HepG2 (cell line): ENCODE measurements around the gene CDC25C. TPM values are rescaled to one million over a fixed set of nuclear protein-coding genes. Genes with fewer than 3 reads are reported as not detected.

Experiments used
- ADNP ChIP-seq: sonication (generic); formaldehyde crosslinking; IDR thresholded peaks from 2 replicates; pipeline ENCODE4 v1.4.0; 2020; ENCODE audit warnings: missing genetic modification reagents
- ATF5 ChIP-seq: sonication (generic); formaldehyde crosslinking; IDR thresholded peaks from 2 replicates; pipeline ENCODE4 v1.4.0; 2020; ENCODE audit warnings: mild to moderate bottlenecking, low read depth, missing genetic modification reagents
- CCDC6 ChIP-seq: sonication (generic); formaldehyde crosslinking; IDR thresholded peaks from 2 replicates; pipeline ENCODE4 v1.8.1; 2022; ENCODE audit warnings: mild to moderate bottlenecking, missing genetic modification reagents, moderate library complexity
- CREBL2 ChIP-seq: sonication (generic); formaldehyde crosslinking; IDR thresholded peaks from 2 replicates; pipeline ENCODE4 v1.8.1; 2023; ENCODE audit warnings: missing genetic modification reagents, mild to moderate bottlenecking, borderline replicate concordance
- GMEB2 ChIP-seq: IDR thresholded peaks from 2 replicates; pipeline ENCODE4 v1.6.1; 2016; ENCODE audit warnings: missing biosample characterization, missing genetic modification reagents, low read depth
- HNRNPLL ChIP-seq: fragments of 200-400 bp; formaldehyde crosslinking; IDR thresholded peaks from 2 replicates; pipeline ENCODE4 v1.6.1; 2017; ENCODE audit warnings: mild to moderate bottlenecking, low read depth, low read length; ENCODE audit not compliant: poor library complexity, severe bottlenecking
- IKZF4 ChIP-seq: sonication (generic); formaldehyde crosslinking; IDR thresholded peaks from 2 replicates; pipeline ENCODE4 v1.5.1; 2020; ENCODE audit warnings: borderline replicate concordance, mild to moderate bottlenecking, low read depth, missing genetic modification reagents; ENCODE audit errors: not compliant biosample characterization
- MZF1 ChIP-seq: sonication (generic); formaldehyde crosslinking; IDR thresholded peaks from 2 replicates; pipeline ENCODE4 v1.8.1; 2023; ENCODE audit warnings: mild to moderate bottlenecking, missing genetic modification reagents, borderline replicate concordance
- PAWR ChIP-seq: sonication (generic); formaldehyde crosslinking; IDR thresholded peaks from 2 replicates; pipeline ENCODE4 v1.4.0; 2020; ENCODE audit warnings: missing genetic modification reagents, mild to moderate bottlenecking, borderline replicate concordance
- PPARG ChIP-seq: conservative IDR thresholded peaks from 2 replicates; pipeline ENCODE4 v1.6.1; 2016; ENCODE audit warnings: missing biosample characterization, missing genetic modification reagents
- SCMH1 ChIP-seq: sonication (generic); formaldehyde crosslinking; IDR thresholded peaks from 2 replicates; pipeline ENCODE4 v1.9.0; 2021; ENCODE audit warnings: missing genetic modification reagents, mild to moderate bottlenecking, borderline replicate concordance
- THAP8 ChIP-seq: sonication (generic); formaldehyde crosslinking; IDR thresholded peaks from 2 replicates; pipeline ENCODE4 v1.5.1; 2020; ENCODE audit warnings: missing genetic modification reagents, mild to moderate bottlenecking, borderline replicate concordance
- YY1 ChIP-seq: IDR thresholded peaks from 2 replicates; pipeline ENCODE4 v1.6.1; 2011; ENCODE audit warnings: low read length, low read depth, moderate library complexity, mild to moderate bottlenecking; ENCODE audit not compliant: insufficient read depth, insufficient replicate concordance
- ZBED4 ChIP-seq: sonication (generic); formaldehyde crosslinking; IDR thresholded peaks from 2 replicates; pipeline ENCODE4 v1.4.0; 2020; ENCODE audit warnings: missing genetic modification reagents, borderline replicate concordance
- ZBTB26 ChIP-seq: IDR thresholded peaks from 2 replicates; pipeline ENCODE4 v1.6.1; 2016; ENCODE audit warnings: missing compliant biosample characterization, missing genetic modification reagents, borderline replicate concordance
- ZBTB8A ChIP-seq: sonication (generic); formaldehyde crosslinking; IDR thresholded peaks from 2 replicates; pipeline ENCODE4 v1.4.0; 2020; ENCODE audit warnings: mild to moderate bottlenecking, low read depth, missing genetic modification reagents, borderline replicate concordance
- ZNF326 ChIP-seq: sonication (generic); formaldehyde crosslinking; IDR thresholded peaks from 2 replicates; pipeline ENCODE4 v1.4.0; 2020; ENCODE audit warnings: missing genetic modification reagents, borderline replicate concordance
- ZNF543 ChIP-seq: sonication (generic); formaldehyde crosslinking; IDR thresholded peaks from 2 replicates; pipeline ENCODE4 v1.4.0; 2020; ENCODE audit warnings: mild to moderate bottlenecking, missing genetic modification reagents
- ZNF569 ChIP-seq: sonication (generic); formaldehyde crosslinking; IDR thresholded peaks from 2 replicates; pipeline ENCODE4 v1.5.0; 2020; ENCODE audit warnings: mild to moderate bottlenecking, missing genetic modification reagents, moderate library complexity, borderline replicate concordance
- ZNF766 ChIP-seq: sonication (generic); formaldehyde crosslinking; IDR thresholded peaks from 2 replicates; pipeline ENCODE4 v1.5.0; 2020; ENCODE audit warnings: missing genetic modification reagents, borderline replicate concordance
- ZNF891 ChIP-seq: sonication (generic); formaldehyde crosslinking; IDR thresholded peaks from 2 replicates; pipeline ENCODE4 v1.5.0; 2020; ENCODE audit warnings: mild to moderate bottlenecking, missing genetic modification reagents
- polyA plus RNA-seq, 8 experiments: library from polyadenylated mRNA; depleted of rRNA in 3 of 8; stranded (reverse) in 7 of 8; unstranded in 1 of 8; fragments of >200 nt; fragmentation: Illumina TruSeq in 4 of 8; extraction: Trizol in 4 of 8; gene quantifications; 2 replicates each; pipeline versions ENCODE4 v1.2.1 to v1.2.3, GENCODE V29; 2011 to 2016; ENCODE audit warnings: low read depth in 4 of 8, missing spikeins in 1 of 8, mixed read lengths in 1 of 8; ENCODE audit not compliant: insufficient read depth in 1 of 8
- total RNA-seq, 5 experiments: library from RNA; depleted of rRNA; stranded (reverse); fragments of >200 nt; fragmentation: Illumina TruSeq; extraction: Trizol; gene quantifications; 2 replicates each; pipeline ENCODE4 v1.2.3, GENCODE V29; 2016; ENCODE audit warnings: low read depth in 1 of 5

Gene CDC25C
- total and polyA plus RNA-seq, 2 of the 13 experiments (the other 11 are each of a cell fraction or from before 2014, with no cell fraction given): 17.7 to 27.6 TPM

GRCh38 chr5:138271281-138271680 is 60.3 kb downstream of the CDC25C start (continued):
- TF ChIP-seq MZF1: no peak
- no peak for TF ChIP-seq ZBTB26 (CRISPR knock-in tag)
- TF ChIP-seq CREBL2: no peak
- TF ChIP-seq ZNF891: no peak
- no peak for TF ChIP-seq ZBTB8A (CRISPR knock-in tag)
- no peak for TF ChIP-seq PAWR (CRISPR knock-in tag)
- TF ChIP-seq CCDC6 (CRISPR knock-in tag): no peak
- no peak for TF ChIP-seq ATF5
- no peak for TF ChIP-seq SCMH1 (CRISPR knock-in tag)
- TF ChIP-seq ZNF543 (CRISPR knock-in tag): no peak
- TF ChIP-seq ZBED4 (CRISPR knock-in tag): no peak
- no peak for TF ChIP-seq YY1
- no peak for TF ChIP-seq ZNF569 (CRISPR knock-in tag)
- TF ChIP-seq ADNP (CRISPR knock-in tag): no peak
- TF ChIP-seq HNRNPLL: no peak
- no peak for TF ChIP-seq ZNF766
- TF ChIP-seq IKZF4 (CRISPR knock-in tag): no peak
- peak; percentile 74 for TF ChIP-seq PPARG (CRISPR knock-in tag)
- no peak for TF ChIP-seq THAP8 (CRISPR knock-in tag)
- no peak for TF ChIP-seq GMEB2
- no peak for TF ChIP-seq ZNF326 (CRISPR knock-in tag)
